Keratinocyte (primary cell): ENCODE measurements around the gene CD44. TPM values are rescaled to one million over a fixed set of nuclear protein-coding genes. Genes with fewer than 3 reads are reported as not detected.

Experiments
- DNase-seq: peaks from one replicate; pipeline ENCODE4 v3.0.0-alpha.2; 2011; ENCODE audit warnings: low read depth, missing footprints, low spot score
- FAIRE-seq: peaks from 2 replicates; lab custom pipeline; 2011; peaks lifted over from hg19 to GRCh38; lab: Jason Lieb, UNC
- H2AFZ ChIP-seq: 2 replicates; pipeline ENCODE4 v1.6.0; 2012; ENCODE audit warnings: low read length, control low read depth, inconsistent platforms; ENCODE audit not compliant: control insufficient read depth
- H3K27ac ChIP-seq: 2 replicates; pipeline ENCODE4 v1.5.1; 2011; ENCODE audit warnings: low read length; ENCODE audit not compliant: control insufficient read depth, insufficient read depth
- H3K27me3 ChIP-seq: 3 replicates; pipeline ENCODE4 v1.6.0; 2011; ENCODE audit warnings: low read length; ENCODE audit not compliant: control insufficient read depth, insufficient read depth; ENCODE audit errors: extremely low read depth
- H3K36me3 ChIP-seq, 2 experiments: 2 replicates in 1 of 2; 3 replicates in 1 of 2; pipeline ENCODE4 v1.5.1; 2011; ENCODE audit warnings: low read length in 2 of 2, mild to moderate bottlenecking in 1 of 2; ENCODE audit not compliant: control insufficient read depth in 2 of 2, insufficient read depth in 2 of 2; ENCODE audit errors: extremely low read depth in 1 of 2
- H3K4me1 ChIP-seq: 3 replicates; pipeline ENCODE4 v1.5.1; 2011; ENCODE audit warnings: low read length; ENCODE audit not compliant: control insufficient read depth, insufficient read depth; ENCODE audit errors: extremely low read depth
- H3K4me2 ChIP-seq: 3 replicates; pipeline ENCODE4 v1.6.0; 2011; ENCODE audit warnings: low read depth, low read length; ENCODE audit not compliant: control insufficient read depth, insufficient read depth; ENCODE audit errors: extremely low read depth
- H3K4me3 ChIP-seq, 3 experiments: fragments of 200-600 bp in 1 of 3; sonication (generic) in 1 of 3; 2 replicates in 2 of 3; 3 replicates in 1 of 3; pipeline ENCODE4 v1.5.1; 2011 to 2016; ENCODE audit warnings: low read length in 3 of 3, mild to moderate bottlenecking in 3 of 3, control low read depth in 2 of 3, inconsistent platforms in 1 of 3, low read depth in 1 of 3, mixed read lengths in 1 of 3, mixed run types in 1 of 3, moderate library complexity in 1 of 3; ENCODE audit not compliant: control insufficient read depth in 2 of 3, insufficient read depth in 2 of 3; ENCODE audit errors: extremely low read depth in 1 of 3
- H3K79me2 ChIP-seq: 2 replicates; pipeline ENCODE4 v1.6.0; 2012; ENCODE audit warnings: low read length; ENCODE audit not compliant: control insufficient read depth, insufficient read depth
- H3K9ac ChIP-seq: 3 replicates; pipeline ENCODE4 v1.6.0; 2011; ENCODE audit warnings: low read length; ENCODE audit not compliant: control insufficient read depth, insufficient read depth; ENCODE audit errors: extremely low read depth
- H3K9me1 ChIP-seq: 3 replicates; pipeline ENCODE4 v1.6.0; 2011; ENCODE audit warnings: low read length; ENCODE audit not compliant: control insufficient read depth, insufficient read depth; ENCODE audit errors: extremely low read depth
- H3K9me3 ChIP-seq: 2 replicates; pipeline ENCODE4 v1.5.1; 2012; ENCODE audit warnings: low read depth, low read length; ENCODE audit not compliant: control insufficient read depth
- H4K20me1 ChIP-seq: 3 replicates; pipeline ENCODE4 v1.6.0; 2011; ENCODE audit warnings: low read length; ENCODE audit not compliant: control insufficient read depth, insufficient read depth; ENCODE audit errors: extremely low read depth
- CTCF ChIP-seq, 3 experiments: IDR thresholded peaks in 1 of 3; conservative IDR thresholded peaks in 1 of 3; optimal IDR thresholded peaks in 1 of 3; 2 replicates in 2 of 3; 3 replicates in 1 of 3; pipeline versions ENCODE3 to v1.5.1; 2011; ENCODE audit warnings: low read length in 3 of 3, mild to moderate bottlenecking in 3 of 3, moderate library complexity in 2 of 3, control low read depth in 1 of 3, inconsistent platforms in 1 of 3; ENCODE audit not compliant: insufficient read depth in 2 of 3; ENCODE audit errors: extremely low read depth in 1 of 3
- EZH2 ChIP-seq: IDR thresholded peaks from one replicate; pipeline ENCODE4 v1.6.1; 2012; ENCODE audit warnings: inconsistent platforms, mild to moderate bottlenecking, low read length, moderate library complexity
- dilution Hi-C: fragments of 300-500 bp; cut with MboI; formaldehyde crosslinking; loops from one replicate; pipeline ENCODE4 v1.7.0; 2020; ENCODE audit warnings: low sequenced_read_pairs; ENCODE audit not compliant: extremely low pct_ligation_motif_present
- polyA plus RNA-seq, 5 experiments: library from polyadenylated mRNA; depleted of rRNA in 3 of 5; stranded (reverse) in 3 of 5; stranded (forward) in 1 of 5; unstranded in 1 of 5; fragments of >200 nt; gene quantifications; 1 replicate in 1 of 5; 2 replicates in 3 of 5; 3 replicates in 1 of 5; pipeline versions ENCODE4 v1.2.1 to v1.2.3, GENCODE V29; 2011 to 2012; ENCODE audit warnings: missing spikeins in 2 of 5, low read depth in 1 of 5, low replicate concordance in 1 of 5

Gene CD44
- polyA plus RNA-seq, 1 donor (not counting 4 experiments of a cell fraction or from before 2014, with no cell fraction given) = 2,038 TPM

GRCh38 chr11:35145271-35145670, 6.3 kb downstream of the CD44 start:
- dilution Hi-C loops = no loop called here
- peaks cover 2% of the 10 kb centered on the region for H3K9me1 ChIP-seq
- no peaks in the 10 kb centered on the region for H3K27me3 ChIP-seq
- H3K4me2 ChIP-seq = peak overlapping the region; percentile 99
- H3K79me2 ChIP-seq = peaks cover 97% of the 10 kb centered on the region
- no peak for DNase-seq
- peak overlapping the region; percentile 95 for H3K27ac ChIP-seq
- H3K4me1 ChIP-seq = peaks cover 59% of the 10 kb centered on the region
- H3K36me3 ChIP-seq = peaks cover 24 to 36% of the 10 kb centered on the region in 2 experiments
- no peaks in the 10 kb centered on the region for H3K9me3 ChIP-seq
- FAIRE-seq = no peak
- H4K20me1 ChIP-seq = peaks cover 44% of the 10 kb centered on the region
- peak overlapping the region; percentile 16 for H3K9ac ChIP-seq
- TF ChIP-seq EZH2 (no peak), CTCF (optimal IDR thresholded peaks at IDR 0.05 in 1 of 3, IDR thresholded peaks at IDR 0.05 in 1 of 3, conservative IDR thresholded peaks at IDR 0.05 in 1 of 3; ENCODE audit: extremely low read depth in 1 of 3, insufficient read depth in 2 of 3, low read length in 3 of 3) (no peak)
- peak overlapping the region; percentile 13 to 92 (median 18) for H3K4me3 ChIP-seq
- no peak overlapping the region for H2AFZ ChIP-seq

GRCh38 chr11:35146074-35146521, 7.1 kb downstream of the CD44 start:
- H3K9me1 ChIP-seq = peaks cover 2% of the 10 kb centered on the region
- no peak overlapping the region for H3K9ac ChIP-seq
- dilution Hi-C loops = no loop called here
- H3K27me3 ChIP-seq = no peaks in the 10 kb centered on the region
- peak overlapping the region; percentile 95 for H3K27ac ChIP-seq
- FAIRE-seq = peak; percentile 73
- H3K9me3 ChIP-seq = no peaks in the 10 kb centered on the region
- H2AFZ ChIP-seq = no peak overlapping the region
- peaks cover 23 to 34% of the 10 kb centered on the region in 2 experiments for H3K36me3 ChIP-seq
- no peak for DNase-seq
- peak overlapping the region in 1 of 3 experiments; percentile 9 for H3K4me3 ChIP-seq
- H3K79me2 ChIP-seq = peaks cover 97% of the 10 kb centered on the region
- no peak for TF ChIP-seq CTCF (optimal IDR thresholded peaks at IDR 0.05 in 1 of 3, IDR thresholded peaks at IDR 0.05 in 1 of 3, conservative IDR thresholded peaks at IDR 0.05 in 1 of 3; ENCODE audit: extremely low read depth in 1 of 3, insufficient read depth in 2 of 3, low read length in 3 of 3)
- TF ChIP-seq EZH2 = no peak
- peak overlapping the region; percentile 48 for H3K4me2 ChIP-seq
- peaks cover 47% of the 10 kb centered on the region for H4K20me1 ChIP-seq
- peaks cover 65% of the 10 kb centered on the region for H3K4me1 ChIP-seq
